ENCODE measurements around the gene HYAL3. TPM values are rescaled to one million over a fixed set of nuclear protein-coding genes. Genes with fewer than 3 reads are reported as not detected.
A peak's percentile ranks its signal among the peaks of the same experiment; 100 is the strongest.

HYAL3 gene
- total and polyA plus RNA-seq, 2 donors (not counting 1 experiment from before 2014, with no cell fraction given): 3.7 to 4.2 TPM

DNA sequence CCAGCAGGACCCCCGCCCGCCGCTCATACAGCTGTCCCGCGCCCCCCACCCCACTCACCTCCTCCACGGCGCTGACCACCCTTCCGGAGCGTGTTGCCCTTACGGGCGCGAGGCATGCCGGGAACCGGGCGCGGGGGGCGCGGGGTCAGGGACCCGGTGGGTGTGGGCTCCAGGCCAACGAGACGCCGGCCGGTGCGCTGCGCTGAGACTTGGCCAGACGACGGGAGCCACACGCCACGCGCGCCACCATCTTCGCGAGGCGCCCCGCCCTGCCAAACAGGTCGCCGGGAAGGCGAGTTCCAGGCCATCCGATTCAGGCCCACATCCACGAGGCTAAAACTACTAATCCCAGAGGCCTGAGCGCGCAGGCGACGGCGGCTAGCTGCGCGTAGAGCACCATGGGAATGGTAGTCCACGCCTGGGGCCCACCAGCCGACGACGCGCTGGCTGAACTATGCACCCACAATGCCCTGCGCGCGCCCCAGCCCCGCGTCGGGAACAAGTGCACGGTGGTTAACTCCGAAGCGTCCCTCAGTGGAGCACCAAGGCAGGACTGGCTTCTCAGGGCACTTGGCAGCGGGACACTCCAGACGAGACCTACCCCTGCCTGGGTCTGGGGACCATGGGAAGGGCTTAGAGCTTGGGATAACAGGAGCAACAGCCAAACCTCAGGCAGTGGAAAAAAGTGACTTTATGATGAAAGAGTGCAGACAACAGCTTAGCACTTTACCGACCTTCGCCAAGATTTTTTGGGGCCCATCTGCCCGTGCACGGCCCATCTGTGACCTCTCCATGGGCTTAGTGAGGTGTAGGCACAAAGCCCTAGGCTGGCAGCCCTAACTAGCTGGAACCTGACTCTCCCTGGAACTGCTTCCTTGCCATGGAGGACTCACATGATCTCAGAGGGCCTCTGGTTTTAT lies 6.8 kb downstream of the HYAL3 start, which contains the start of gene IFRD2:
IFRD2 (minus strand) TSS at position 271 of the 920 bp plus-strand sequence; CDS start at position 116, 155 bp downstream.
- peak within 1 kb of the TSS; percentile 57 to 85 for H3K27ac ChIP-seq (ENCODE audit: low read length in 2 of 2)
- peak within 1 kb of the TSS; percentile 95 for H3K9ac ChIP-seq (ENCODE audit: low read length)
- no peaks in the 10 kb centered on the region for H3K9me3 Mint-ChIP-seq (ENCODE audit: insufficient read depth)
- 3% methylated on average over 67 of the region's 67 CpGs for WGBS (ENCODE audit: insufficient coverage)
- H3K36me3 ChIP-seq (replicated peaks in 1 of 2; ENCODE audit: control extremely low read depth in 1 of 2, control insufficient read depth in 1 of 2, extremely low read depth in 1 of 2, insufficient read depth in 2 of 2, low read length in 1 of 2): peaks cover 0 to 32% of the 10 kb centered on the region in 2 experiments
- POLR2A ChIA-PET: interaction anchor here (0.6 to 2.3 kb wide), 10 partner anchors 11 to 175 kb away, joined by 3 to 15 read pairs (median 3); partner anchors contain the start of genes RASSF1, TUSC2 and ZMYND10
- peak within 1 kb of the TSS; percentile 93 for H2AFZ ChIP-seq (ENCODE audit: insufficient read depth, low read depth, low read length, poor library complexity, severe bottlenecking)
- H3K79me2 ChIP-seq (ENCODE audit: control insufficient read depth, insufficient read depth, low read length): peaks cover 18% of the 10 kb centered on the region
- no peaks in the 10 kb centered on the region for H3K9me3 ChIP-seq (ENCODE audit: control extremely low read depth in 1 of 3, control insufficient read depth in 2 of 3, insufficient read depth in 1 of 3, low read length in 2 of 3)
- CTCF ChIA-PET: interaction anchor here (0.8 to 2.0 kb wide), 13 partner anchors 17 to 98 kb away, joined by 3 to 9 read pairs (median 4); partner anchors contain the start of gene RASSF1
- intact Hi-C loops (cut with micrococcal nuclease): loop anchor here (1.0 to 10.0 kb wide), 7 partner anchors 29 to 1092 kb away; partner anchors contain the start of genes MANF and TMEM115
- DNase-seq (peak; percentile 97), ATAC-seq (ENCODE audit: low read depth) (peak; percentile 99)
- H3K4me1 ChIP-seq (ENCODE audit: control insufficient read depth in 2 of 2, insufficient read depth in 2 of 2, low read length in 2 of 2): peaks cover 11 to 17% of the 10 kb centered on the region in 2 donors
- peaks cover 17% of the 10 kb centered on the region for H3K4me1 Mint-ChIP-seq
- TF ChIP-seq, protein P1, sequence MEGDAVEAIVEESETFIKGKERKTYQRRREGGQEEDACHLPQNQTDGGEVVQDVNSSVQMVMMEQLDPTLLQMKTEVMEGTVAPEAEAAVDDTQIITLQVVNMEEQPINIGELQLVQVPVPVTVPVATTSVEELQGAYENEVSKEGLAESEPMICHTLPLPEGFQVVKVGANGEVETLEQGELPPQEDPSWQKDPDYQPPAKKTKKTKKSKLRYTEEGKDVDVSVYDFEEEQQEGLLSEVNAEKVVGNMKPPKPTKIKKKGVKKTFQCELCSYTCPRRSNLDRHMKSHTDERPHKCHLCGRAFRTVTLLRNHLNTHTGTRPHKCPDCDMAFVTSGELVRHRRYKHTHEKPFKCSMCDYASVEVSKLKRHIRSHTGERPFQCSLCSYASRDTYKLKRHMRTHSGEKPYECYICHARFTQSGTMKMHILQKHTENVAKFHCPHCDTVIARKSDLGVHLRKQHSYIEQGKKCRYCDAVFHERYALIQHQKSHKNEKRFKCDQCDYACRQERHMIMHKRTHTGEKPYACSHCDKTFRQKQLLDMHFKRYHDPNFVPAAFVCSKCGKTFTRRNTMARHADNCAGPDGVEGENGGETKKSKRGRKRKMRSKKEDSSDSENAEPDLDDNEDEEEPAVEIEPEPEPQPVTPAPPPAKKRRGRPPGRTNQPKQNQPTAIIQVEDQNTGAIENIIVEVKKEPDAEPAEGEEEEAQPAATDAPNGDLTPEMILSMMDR (IDR thresholded peaks at IDR 0.05): no peak
- TF ChIP-seq EZH2 (IDR thresholded peaks at IDR 0.05; ENCODE audit: borderline replicate concordance, insufficient read depth, low read depth, low read length, poor library complexity, severe bottlenecking): no peak
- H3K4me3 ChIP-seq (ENCODE audit: control extremely low read depth in 1 of 5, extremely low read depth in 1 of 5, insufficient read depth in 1 of 5, low read depth in 2 of 5, low read length in 4 of 5): peak within 1 kb of the TSS; percentile 56 to 94 (median 81)
- peak within 1 kb of the TSS; percentile 96 for H3K27ac Mint-ChIP-seq
- peak within 1 kb of the TSS; percentile 92 for H3K4me3 Mint-ChIP-seq
- no peaks in the 10 kb centered on the region for H4K20me1 ChIP-seq (ENCODE audit: control insufficient read depth, insufficient read depth, low read length, poor library complexity, severe bottlenecking)
- H3K27me3 Mint-ChIP-seq: no peaks in the 10 kb centered on the region
- peak within 1 kb of the TSS; percentile 100 for H3K4me2 ChIP-seq (replicated peaks; ENCODE audit: low read depth, low read length, poor library complexity, severe bottlenecking)
- H3K27me3 ChIP-seq (replicated peaks in 1 of 4; ENCODE audit: control extremely low read depth in 1 of 4, control insufficient read depth in 3 of 4, insufficient read depth in 4 of 4, low read length in 3 of 4): no peaks in the 10 kb centered on the region

Data from B cell (primary cell).